HEK293 (cell line): ENCODE measurements around the gene PROCA1.

ENCODE experiments used
- GFI1B ChIP-seq: fragments of 450-650 bp; formaldehyde crosslinking; IDR thresholded peaks from 2 replicates; pipeline ENCODE4 v1.5.1; 2016; ENCODE audit warnings: missing biosample characterization, missing genetic modification characterization
- KLF1 ChIP-seq: fragments of 450-650 bp; formaldehyde crosslinking; IDR thresholded peaks from 2 replicates; pipeline ENCODE4 v1.5.1; 2016; ENCODE audit warnings: missing biosample characterization, missing genetic modification characterization
- KLF8 ChIP-seq: fragments of 450-650 bp; formaldehyde crosslinking; IDR thresholded peaks from 2 replicates; pipeline ENCODE4 v1.5.1; 2016; ENCODE audit warnings: missing biosample characterization, missing genetic modification characterization
- KLF9 ChIP-seq: fragments of 450-650 bp; formaldehyde crosslinking; IDR thresholded peaks from 2 replicates; pipeline ENCODE4 v1.5.1; 2016; ENCODE audit warnings: missing biosample characterization, missing genetic modification characterization, low read depth
- OVOL3 ChIP-seq: fragments of 450-650 bp; formaldehyde crosslinking; IDR thresholded peaks from 2 replicates; pipeline ENCODE4 v1.5.1; 2016; ENCODE audit warnings: missing biosample characterization, missing genetic modification characterization
- PRDM1 ChIP-seq: fragments of 450-650 bp; formaldehyde crosslinking; IDR thresholded peaks from 2 replicates; pipeline ENCODE4; 2016; ENCODE audit warnings: missing biosample characterization, missing genetic modification characterization
- REPIN1 ChIP-seq: fragments of 450-650 bp; formaldehyde crosslinking; IDR thresholded peaks from 2 replicates; pipeline ENCODE4 v1.5.1; 2017; ENCODE audit warnings: missing biosample characterization, missing genetic modification characterization, low read depth
- SALL2 ChIP-seq: fragments of 450-650 bp; formaldehyde crosslinking; IDR thresholded peaks from 2 replicates; pipeline ENCODE4 v1.5.0; 2017; ENCODE audit warnings: missing biosample characterization, mild to moderate bottlenecking, missing genetic modification characterization, borderline replicate concordance
- TRIM28 ChIP-seq: IDR thresholded peaks from 2 replicates; pipeline ENCODE4 v1.6.1; 2011; ENCODE audit warnings: low read length, control low read depth, borderline replicate concordance
- ZNF138 ChIP-seq: fragments of 450-650 bp; formaldehyde crosslinking; IDR thresholded peaks from 2 replicates; pipeline ENCODE4 v1.5.1; 2016; ENCODE audit warnings: missing biosample characterization, missing genetic modification characterization, borderline replicate concordance
- ZNF157 ChIP-seq: fragments of 450-650 bp; formaldehyde crosslinking; IDR thresholded peaks from 2 replicates; pipeline ENCODE4 v1.5.1; 2016; ENCODE audit warnings: missing biosample characterization, missing genetic modification characterization
- ZNF19 ChIP-seq: fragments of 450-650 bp; formaldehyde crosslinking; IDR thresholded peaks from 2 replicates; pipeline ENCODE4; 2016; ENCODE audit warnings: missing biosample characterization, missing genetic modification characterization, low read depth
- ZNF211 ChIP-seq: fragments of 450-650 bp; formaldehyde crosslinking; IDR thresholded peaks from 2 replicates; pipeline ENCODE4 v1.5.1; 2016; ENCODE audit warnings: low read depth, missing biosample characterization, missing genetic modification characterization
- ZNF24 ChIP-seq: fragments of 450-650 bp; formaldehyde crosslinking; IDR thresholded peaks from 2 replicates; pipeline ENCODE4 v1.5.1; 2016; ENCODE audit warnings: missing biosample characterization, missing genetic modification characterization
- ZNF266 ChIP-seq: fragments of 450-650 bp; formaldehyde crosslinking; IDR thresholded peaks from 2 replicates; pipeline ENCODE4 v1.5.1; 2016; ENCODE audit warnings: missing biosample characterization, missing genetic modification characterization, low read depth
- ZNF324 ChIP-seq: fragments of 450-650 bp; formaldehyde crosslinking; IDR thresholded peaks from 2 replicates; pipeline ENCODE4 v1.5.1; 2016; ENCODE audit warnings: missing biosample characterization, missing genetic modification characterization
- ZNF350 ChIP-seq: fragments of 450-650 bp; formaldehyde crosslinking; IDR thresholded peaks from 2 replicates; pipeline ENCODE4 v1.5.0; 2017; ENCODE audit warnings: missing biosample characterization, mild to moderate bottlenecking, missing genetic modification characterization
- ZNF362 ChIP-seq: fragments of 450-650 bp; formaldehyde crosslinking; IDR thresholded peaks from 2 replicates; pipeline ENCODE4 v1.5.1; 2016; ENCODE audit warnings: missing biosample characterization, missing genetic modification characterization
- ZNF426 ChIP-seq: fragments of 450-650 bp; formaldehyde crosslinking; IDR thresholded peaks from 2 replicates; pipeline ENCODE4 v1.5.1; 2017; ENCODE audit warnings: missing biosample characterization, missing genetic modification characterization, mild to moderate bottlenecking, inconsistent platforms, moderate library complexity
- ZNF514 ChIP-seq: fragments of 450-650 bp; formaldehyde crosslinking; IDR thresholded peaks from 2 replicates; pipeline ENCODE4 v1.5.1; 2016; ENCODE audit warnings: missing biosample characterization, missing genetic modification characterization
- ZNF521 ChIP-seq: fragments of 450-650 bp; formaldehyde crosslinking; IDR thresholded peaks from 2 replicates; pipeline ENCODE4 v1.5.1; 2017; ENCODE audit warnings: missing biosample characterization, mild to moderate bottlenecking, missing genetic modification characterization
- ZNF560 ChIP-seq: fragments of 450-650 bp; formaldehyde crosslinking; IDR thresholded peaks from 2 replicates; pipeline ENCODE4 v1.5.1; 2017; ENCODE audit warnings: missing biosample characterization, missing genetic modification characterization, borderline replicate concordance
- ZNF660 ChIP-seq: fragments of 450-650 bp; IDR thresholded peaks from 2 replicates; pipeline ENCODE4 v1.5.1; 2018; ENCODE audit warnings: missing biosample characterization, mild to moderate bottlenecking, missing genetic modification characterization
- ZNF692 ChIP-seq: fragments of 450-650 bp; formaldehyde crosslinking; IDR thresholded peaks from 2 replicates; pipeline ENCODE4 v1.5.1; 2016; ENCODE audit warnings: missing biosample characterization, missing genetic modification characterization
- ZNF792 ChIP-seq: fragments of 450-650 bp; formaldehyde crosslinking; IDR thresholded peaks from 2 replicates; pipeline ENCODE4 v1.5.1; 2016; ENCODE audit warnings: missing biosample characterization, missing genetic modification characterization
- ZSCAN23 ChIP-seq: fragments of 450-650 bp; formaldehyde crosslinking; IDR thresholded peaks from 2 replicates; pipeline ENCODE4 v1.5.1; 2016; ENCODE audit warnings: missing biosample characterization, missing genetic modification characterization
- TF ChIP-seq, protein P1 (sequence below): fragments of 450-650 bp; formaldehyde crosslinking; IDR thresholded peaks from 2 replicates; pipeline ENCODE4 v1.5.1; 2016; ENCODE audit warnings: missing biosample characterization, missing genetic modification characterization
- TF ChIP-seq, protein P2 (sequence below): fragments of 450-650 bp; formaldehyde crosslinking; IDR thresholded peaks from 2 replicates; pipeline ENCODE4 v1.5.1; 2017; ENCODE audit warnings: missing biosample characterization, missing genetic modification characterization
- TF ChIP-seq, protein P3 (sequence below): fragments of 450-650 bp; formaldehyde crosslinking; IDR thresholded peaks from 2 replicates; pipeline ENCODE4 v1.5.1; 2016; ENCODE audit warnings: missing biosample characterization, missing genetic modification characterization, low read depth
- TF ChIP-seq, protein P4 (sequence below): fragments of 450-650 bp; formaldehyde crosslinking; IDR thresholded peaks from 2 replicates; pipeline ENCODE4 v1.5.1; 2016; ENCODE audit warnings: missing biosample characterization, missing genetic modification characterization

PROCA1 gene

GRCh38 chr17:28724500-28725165, 12.9 kb upstream of the PROCA1 start (continued):
- TF ChIP-seq, protein P1, sequence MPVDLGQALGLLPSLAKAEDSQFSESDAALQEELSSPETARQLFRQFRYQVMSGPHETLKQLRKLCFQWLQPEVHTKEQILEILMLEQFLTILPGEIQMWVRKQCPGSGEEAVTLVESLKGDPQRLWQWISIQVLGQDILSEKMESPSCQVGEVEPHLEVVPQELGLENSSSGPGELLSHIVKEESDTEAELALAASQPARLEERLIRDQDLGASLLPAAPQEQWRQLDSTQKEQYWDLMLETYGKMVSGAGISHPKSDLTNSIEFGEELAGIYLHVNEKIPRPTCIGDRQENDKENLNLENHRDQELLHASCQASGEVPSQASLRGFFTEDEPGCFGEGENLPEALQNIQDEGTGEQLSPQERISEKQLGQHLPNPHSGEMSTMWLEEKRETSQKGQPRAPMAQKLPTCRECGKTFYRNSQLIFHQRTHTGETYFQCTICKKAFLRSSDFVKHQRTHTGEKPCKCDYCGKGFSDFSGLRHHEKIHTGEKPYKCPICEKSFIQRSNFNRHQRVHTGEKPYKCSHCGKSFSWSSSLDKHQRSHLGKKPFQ (tag by site-specific recombination): 0 out of 2 replicates have a peak, but pooled peaks have one; percentile 2
- TF ChIP-seq OVOL3 (tag by site-specific recombination) (no peak; the same call in 1 of the 2 replicates), ZNF560 (tag by site-specific recombination) (no peak), ZNF266 (tag by site-specific recombination) (no peak), ZNF660 (tag by site-specific recombination) (no peak; the same call in 1 of the 2 replicates), ZNF138 (tag by site-specific recombination) (no peak), SALL2 (no peak), ZNF521 (no peak), ZSCAN23 (tag by site-specific recombination) (no peak), ZNF792 (tag by site-specific recombination) (no peak), ZNF19 (tag by site-specific recombination) (no peak), TRIM28 (no peak), PRDM1 (tag by site-specific recombination) (no peak), KLF1 (tag by site-specific recombination) (no peak), KLF8 (no peak), GFI1B (tag by site-specific recombination) (peak; percentile 30), ZNF157 (tag by site-specific recombination) (no peak), ZNF692 (tag by site-specific recombination) (no peak), ZNF362 (no peak), REPIN1 (tag by site-specific recombination) (no peak), ZNF211 (tag by site-specific recombination) (no peak), ZNF426 (tag by site-specific recombination) (no peak), ZNF24 (tag by site-specific recombination) (no peak; the same call in 1 of the 2 replicates), ZNF324 (tag by site-specific recombination) (no peak), ZNF514 (tag by site-specific recombination) (no peak), ZNF350 (tag by site-specific recombination) (no peak), KLF9 (tag by site-specific recombination) (peak; percentile 75)
- TF ChIP-seq, protein P2, sequence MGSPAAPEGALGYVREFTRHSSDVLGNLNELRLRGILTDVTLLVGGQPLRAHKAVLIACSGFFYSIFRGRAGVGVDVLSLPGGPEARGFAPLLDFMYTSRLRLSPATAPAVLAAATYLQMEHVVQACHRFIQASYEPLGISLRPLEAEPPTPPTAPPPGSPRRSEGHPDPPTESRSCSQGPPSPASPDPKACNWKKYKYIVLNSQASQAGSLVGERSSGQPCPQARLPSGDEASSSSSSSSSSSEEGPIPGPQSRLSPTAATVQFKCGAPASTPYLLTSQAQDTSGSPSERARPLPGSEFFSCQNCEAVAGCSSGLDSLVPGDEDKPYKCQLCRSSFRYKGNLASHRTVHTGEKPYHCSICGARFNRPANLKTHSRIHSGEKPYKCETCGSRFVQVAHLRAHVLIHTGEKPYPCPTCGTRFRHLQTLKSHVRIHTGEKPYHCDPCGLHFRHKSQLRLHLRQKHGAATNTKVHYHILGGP: no peak
- TF ChIP-seq, protein P3, sequence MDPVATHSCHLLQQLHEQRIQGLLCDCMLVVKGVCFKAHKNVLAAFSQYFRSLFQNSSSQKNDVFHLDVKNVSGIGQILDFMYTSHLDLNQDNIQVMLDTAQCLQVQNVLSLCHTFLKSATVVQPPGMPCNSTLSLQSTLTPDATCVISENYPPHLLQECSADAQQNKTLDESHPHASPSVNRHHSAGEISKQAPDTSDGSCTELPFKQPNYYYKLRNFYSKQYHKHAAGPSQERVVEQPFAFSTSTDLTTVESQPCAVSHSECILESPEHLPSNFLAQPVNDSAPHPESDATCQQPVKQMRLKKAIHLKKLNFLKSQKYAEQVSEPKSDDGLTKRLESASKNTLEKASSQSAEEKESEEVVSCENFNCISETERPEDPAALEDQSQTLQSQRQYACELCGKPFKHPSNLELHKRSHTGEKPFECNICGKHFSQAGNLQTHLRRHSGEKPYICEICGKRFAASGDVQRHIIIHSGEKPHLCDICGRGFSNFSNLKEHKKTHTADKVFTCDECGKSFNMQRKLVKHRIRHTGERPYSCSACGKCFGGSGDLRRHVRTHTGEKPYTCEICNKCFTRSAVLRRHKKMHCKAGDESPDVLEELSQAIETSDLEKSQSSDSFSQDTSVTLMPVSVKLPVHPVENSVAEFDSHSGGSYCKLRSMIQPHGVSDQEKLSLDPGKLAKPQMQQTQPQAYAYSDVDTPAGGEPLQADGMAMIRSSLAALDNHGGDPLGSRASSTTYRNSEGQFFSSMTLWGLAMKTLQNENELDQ (tag by site-specific recombination): no peak
- TF ChIP-seq, protein P4, sequence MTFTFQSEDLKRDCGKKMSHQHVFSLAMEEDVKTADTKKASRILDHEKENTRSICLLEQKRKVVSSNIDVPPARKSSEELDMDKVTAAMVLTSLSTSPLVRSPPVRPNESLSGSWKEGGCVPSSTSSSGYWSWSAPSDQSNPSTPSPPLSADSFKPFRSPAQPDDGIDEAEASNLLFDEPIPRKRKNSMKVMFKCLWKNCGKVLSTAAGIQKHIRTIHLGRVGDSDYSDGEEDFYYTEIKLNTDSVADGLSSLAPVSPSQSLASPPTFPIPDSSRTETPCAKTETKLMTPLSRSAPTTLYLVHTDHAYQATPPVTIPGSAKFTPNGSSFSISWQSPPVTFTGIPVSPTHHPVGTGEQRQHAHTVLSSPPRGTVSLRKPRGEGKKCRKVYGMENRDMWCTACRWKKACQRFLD (tag by site-specific recombination): no peak
